ENCODE results near the gene MAP3K21. TPM values are rescaled to one million over a fixed set of nuclear protein-coding genes. Genes with fewer than 3 reads are reported as not detected.

Gene MAP3K21
- total RNA-seq, 6 experiments from 2014 or later = 3.2 to 5.1 (median 3.8) TPM

- H3K27me3 ChIP-seq = peaks cover 0 to 3% of the 10 kb centered on the region in 2 donors
- H3K4me1 ChIP-seq = no peaks in the 10 kb centered on the region
- no peak overlapping the region for H3K27ac ChIP-seq
- 63% methylated on average over 2 of the region's 2 CpGs for WGBS (ENCODE audit: insufficient coverage, low coverage, low lambda C conversion rate, missing lambda C conversion rate)
- H3K9me3 ChIP-seq = peaks cover 0 to 4% (median 0%) of the 10 kb centered on the region in 4 donors
- intact Hi-C loops (cut with DNase I) = no loop called here
- ATAC-seq = no peak
- no peak for TF ChIP-seq POLR2A (IDR thresholded peaks at IDR 0.05)
- TF ChIP-seq, protein P1, sequence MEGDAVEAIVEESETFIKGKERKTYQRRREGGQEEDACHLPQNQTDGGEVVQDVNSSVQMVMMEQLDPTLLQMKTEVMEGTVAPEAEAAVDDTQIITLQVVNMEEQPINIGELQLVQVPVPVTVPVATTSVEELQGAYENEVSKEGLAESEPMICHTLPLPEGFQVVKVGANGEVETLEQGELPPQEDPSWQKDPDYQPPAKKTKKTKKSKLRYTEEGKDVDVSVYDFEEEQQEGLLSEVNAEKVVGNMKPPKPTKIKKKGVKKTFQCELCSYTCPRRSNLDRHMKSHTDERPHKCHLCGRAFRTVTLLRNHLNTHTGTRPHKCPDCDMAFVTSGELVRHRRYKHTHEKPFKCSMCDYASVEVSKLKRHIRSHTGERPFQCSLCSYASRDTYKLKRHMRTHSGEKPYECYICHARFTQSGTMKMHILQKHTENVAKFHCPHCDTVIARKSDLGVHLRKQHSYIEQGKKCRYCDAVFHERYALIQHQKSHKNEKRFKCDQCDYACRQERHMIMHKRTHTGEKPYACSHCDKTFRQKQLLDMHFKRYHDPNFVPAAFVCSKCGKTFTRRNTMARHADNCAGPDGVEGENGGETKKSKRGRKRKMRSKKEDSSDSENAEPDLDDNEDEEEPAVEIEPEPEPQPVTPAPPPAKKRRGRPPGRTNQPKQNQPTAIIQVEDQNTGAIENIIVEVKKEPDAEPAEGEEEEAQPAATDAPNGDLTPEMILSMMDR (IDR thresholded peaks at IDR 0.05) = no peak
- no peak overlapping the region for H3K4me3 ChIP-seq
- no peaks in the 10 kb centered on the region for H3K36me3 ChIP-seq
- no peak for DNase-seq
Measured at GRCh38 chr1:233300326-233300725, 27.2 kb upstream of the MAP3K21 start.

DNA sequence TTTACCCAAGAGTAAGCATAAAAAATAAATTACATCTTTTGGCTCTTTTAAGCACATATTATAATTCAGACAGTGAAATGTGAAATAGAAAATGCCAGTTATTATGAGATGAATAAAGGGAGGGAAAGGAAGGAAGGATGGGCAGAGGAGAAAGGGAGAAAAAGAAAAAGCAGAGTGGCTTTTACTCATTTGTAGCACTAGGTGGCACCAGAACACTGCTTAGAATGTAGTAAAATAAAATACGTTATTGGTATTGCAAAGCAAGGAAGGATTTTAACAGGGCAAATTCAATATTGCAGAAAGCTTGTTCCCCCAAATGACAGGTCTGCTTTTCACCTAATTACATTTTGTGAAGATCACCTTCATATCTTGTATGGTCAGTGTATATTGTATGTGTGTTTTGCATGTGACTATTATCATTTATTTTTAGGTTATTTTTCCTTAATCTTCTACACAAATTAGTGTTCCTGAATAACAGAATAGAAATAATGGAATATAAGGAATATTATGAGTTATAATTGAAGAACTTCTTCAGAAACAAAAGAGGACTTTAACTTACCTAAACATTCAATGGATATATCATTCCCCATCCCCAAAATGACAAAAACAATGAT is 22.9 kb upstream of the MAP3K21 start:
- H3K36me3 ChIP-seq = no peaks in the 10 kb centered on the region
- TF ChIP-seq, protein P1 (IDR thresholded peaks at IDR 0.05) = peak; percentile 78 to 85 (median 79)
- TF ChIP-seq POLR2A (IDR thresholded peaks at IDR 0.05) = no peak
- ATAC-seq (peak; percentile 84 to 88 (median 86)), DNase-seq (no peak)
- no peak overlapping the region for H3K27ac ChIP-seq
- H3K4me1 ChIP-seq = no peaks in the 10 kb centered on the region
- intact Hi-C loops (cut with DNase I) = no loop called here
- H3K9me3 ChIP-seq = peaks cover 0 to 4% (median 0%) of the 10 kb centered on the region in 4 donors
- no peak overlapping the region for H3K4me3 ChIP-seq
- H3K27me3 ChIP-seq = no peaks in the 10 kb centered on the region
- WGBS (ENCODE audit: insufficient coverage, low coverage, low lambda C conversion rate, missing lambda C conversion rate) = 0% methylated on average over 1 of the region's 1 CpG

GRCh38 chr1:233313434-233314155 is 13.9 kb upstream of the MAP3K21 start:
- 61% methylated on average over 4 of the region's 4 CpGs for WGBS (ENCODE audit: insufficient coverage, low coverage, low lambda C conversion rate, missing lambda C conversion rate)
- TF ChIP-seq, protein P1 (IDR thresholded peaks at IDR 0.05) = no peak
- no peak for TF ChIP-seq POLR2A (IDR thresholded peaks at IDR 0.05)
- H3K4me1 ChIP-seq = no peaks in the 10 kb centered on the region

GRCh38 chr1:233315718-233316301 is 11.7 kb upstream of the MAP3K21 start:
- WGBS (ENCODE audit: insufficient coverage, low coverage, low lambda C conversion rate, missing lambda C conversion rate) = 71% methylated on average over 1 of the region's 1 CpG
- TF ChIP-seq, protein P1 (IDR thresholded peaks at IDR 0.05) = no peak
- TF ChIP-seq POLR2A (IDR thresholded peaks at IDR 0.05) = no peak
- H3K4me3 ChIP-seq = no peak overlapping the region
- intact Hi-C loops (cut with DNase I) = no loop called here
- no peak for ATAC-seq
- H3K4me1 ChIP-seq = no peaks in the 10 kb centered on the region
- no peaks in the 10 kb centered on the region for H3K27me3 ChIP-seq
- no peaks in the 10 kb centered on the region for H3K36me3 ChIP-seq
- DNase-seq = no peak
- H3K9me3 ChIP-seq = no peaks in the 10 kb centered on the region
- H3K27ac ChIP-seq = no peak overlapping the region

More at GRCh38 chr1:233313434-233314155, 13.9 kb upstream of the MAP3K21 start:
- H3K9me3 ChIP-seq = no peaks in the 10 kb centered on the region
- H3K4me3 ChIP-seq = no peak overlapping the region
- intact Hi-C loops (cut with DNase I) = no loop called here
- ATAC-seq (no peak), DNase-seq (no peak)
- H3K36me3 ChIP-seq = no peaks in the 10 kb centered on the region
- no peaks in the 10 kb centered on the region for H3K27me3 ChIP-seq
- no peak overlapping the region for H3K27ac ChIP-seq

Measured in right lobe of liver (tissue), 6 donors.